C4-2B (cell line): ENCODE results near the gene CFAP20DC.

Experiments
- ZFX ChIP-seq: fragments of 450-650 bp; IDR thresholded peaks from 2 replicates; pipeline ENCODE4 v1.6.1; 2017
- TF ChIP-seq, protein P1 (sequence below): fragments of 450-650 bp; conservative IDR thresholded peaks from 2 replicates; pipeline ENCODE4 v1.5.1; 2017; ENCODE audit warnings: mild to moderate bottlenecking

GRCh38 chr3:58962816-58963215, 87.0 kb downstream of the CFAP20DC start:
- TF ChIP-seq, protein P1, sequence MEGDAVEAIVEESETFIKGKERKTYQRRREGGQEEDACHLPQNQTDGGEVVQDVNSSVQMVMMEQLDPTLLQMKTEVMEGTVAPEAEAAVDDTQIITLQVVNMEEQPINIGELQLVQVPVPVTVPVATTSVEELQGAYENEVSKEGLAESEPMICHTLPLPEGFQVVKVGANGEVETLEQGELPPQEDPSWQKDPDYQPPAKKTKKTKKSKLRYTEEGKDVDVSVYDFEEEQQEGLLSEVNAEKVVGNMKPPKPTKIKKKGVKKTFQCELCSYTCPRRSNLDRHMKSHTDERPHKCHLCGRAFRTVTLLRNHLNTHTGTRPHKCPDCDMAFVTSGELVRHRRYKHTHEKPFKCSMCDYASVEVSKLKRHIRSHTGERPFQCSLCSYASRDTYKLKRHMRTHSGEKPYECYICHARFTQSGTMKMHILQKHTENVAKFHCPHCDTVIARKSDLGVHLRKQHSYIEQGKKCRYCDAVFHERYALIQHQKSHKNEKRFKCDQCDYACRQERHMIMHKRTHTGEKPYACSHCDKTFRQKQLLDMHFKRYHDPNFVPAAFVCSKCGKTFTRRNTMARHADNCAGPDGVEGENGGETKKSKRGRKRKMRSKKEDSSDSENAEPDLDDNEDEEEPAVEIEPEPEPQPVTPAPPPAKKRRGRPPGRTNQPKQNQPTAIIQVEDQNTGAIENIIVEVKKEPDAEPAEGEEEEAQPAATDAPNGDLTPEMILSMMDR: no peak
- TF ChIP-seq ZFX: no peak
